ENCODE data around the gene TMEM179B. TPM values are rescaled to one million over a fixed set of nuclear protein-coding genes. Genes with fewer than 3 reads are reported as not detected.
A peak's percentile ranks its signal among the peaks of the same experiment; 100 is the strongest.

Gene TMEM179B
- total RNA-seq, 4 donors from 2014 or later, result 22.3 to 83.8 (median 34.2) TPM

DNA sequence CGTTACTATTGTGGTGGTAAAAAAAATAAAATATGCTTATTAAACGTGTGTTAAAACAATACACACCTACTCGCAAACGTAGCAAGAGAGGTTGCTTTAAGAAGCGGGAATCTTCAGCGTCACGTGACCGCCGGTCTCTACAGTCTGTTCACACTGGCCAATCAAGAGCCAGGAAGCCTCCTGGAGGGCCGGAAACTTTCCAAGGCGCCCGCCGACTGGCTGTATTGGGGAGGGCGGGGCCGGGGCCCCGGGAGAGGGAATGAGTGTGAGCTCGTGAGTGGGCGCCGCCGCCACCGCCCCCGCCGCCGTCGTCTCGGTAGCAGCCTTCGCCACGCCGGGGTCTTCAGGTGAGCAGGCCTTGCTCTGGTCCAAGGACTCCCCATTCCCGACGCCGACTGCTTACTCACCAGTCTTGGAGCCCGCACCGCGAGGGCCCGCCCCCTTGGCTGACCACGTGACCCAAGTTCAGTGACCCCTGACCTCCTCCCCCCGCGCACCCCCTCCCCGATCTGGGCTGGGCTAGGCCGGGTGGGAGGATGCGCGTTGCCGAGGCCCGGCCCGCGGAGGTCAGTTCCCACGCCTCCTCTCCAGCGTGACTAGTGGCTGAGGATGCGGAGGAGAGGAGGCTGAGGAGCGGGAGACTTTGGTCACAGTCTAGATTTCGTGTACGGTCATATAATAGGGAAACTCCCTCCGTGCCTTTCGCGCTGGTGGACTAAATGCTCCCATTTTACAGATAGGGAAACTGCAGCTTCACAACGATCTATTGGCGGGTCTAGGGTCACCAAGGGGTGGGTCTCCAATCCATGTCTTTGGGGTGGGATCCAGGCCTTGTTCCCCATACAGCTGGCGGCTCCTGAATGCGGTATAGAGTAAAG, 15.8 kb upstream of the TMEM179B start, which contains the start of gene TAF6L:
TSS of gene TAF6L (plus strand) at position 253 of the 878 bp plus-strand sequence. CDS start 4,388 bp downstream, outside the sequence.
- Histone ChIP-seq H3K4me3 (peak within 1 kb of the TSS; percentile 57 to 66), H3K4me1 (peaks cover 0 to 10% of the 10 kb centered on the region in 2 donors), H3K9me3 (no peaks in the 10 kb centered on the region), H3K27me3 (no peaks in the 10 kb centered on the region), H3K36me3 (no peaks in the 10 kb centered on the region), H3K27ac (peak within 1 kb of the TSS; percentile 94 to 96)
- peak; percentile 98 to 99 for DNase-seq
- peak in 1 of 2 donors; percentile 54 for TF ChIP-seq POLR2A (IDR thresholded peaks at IDR 0.05)
- TF ChIP-seq, protein P1, sequence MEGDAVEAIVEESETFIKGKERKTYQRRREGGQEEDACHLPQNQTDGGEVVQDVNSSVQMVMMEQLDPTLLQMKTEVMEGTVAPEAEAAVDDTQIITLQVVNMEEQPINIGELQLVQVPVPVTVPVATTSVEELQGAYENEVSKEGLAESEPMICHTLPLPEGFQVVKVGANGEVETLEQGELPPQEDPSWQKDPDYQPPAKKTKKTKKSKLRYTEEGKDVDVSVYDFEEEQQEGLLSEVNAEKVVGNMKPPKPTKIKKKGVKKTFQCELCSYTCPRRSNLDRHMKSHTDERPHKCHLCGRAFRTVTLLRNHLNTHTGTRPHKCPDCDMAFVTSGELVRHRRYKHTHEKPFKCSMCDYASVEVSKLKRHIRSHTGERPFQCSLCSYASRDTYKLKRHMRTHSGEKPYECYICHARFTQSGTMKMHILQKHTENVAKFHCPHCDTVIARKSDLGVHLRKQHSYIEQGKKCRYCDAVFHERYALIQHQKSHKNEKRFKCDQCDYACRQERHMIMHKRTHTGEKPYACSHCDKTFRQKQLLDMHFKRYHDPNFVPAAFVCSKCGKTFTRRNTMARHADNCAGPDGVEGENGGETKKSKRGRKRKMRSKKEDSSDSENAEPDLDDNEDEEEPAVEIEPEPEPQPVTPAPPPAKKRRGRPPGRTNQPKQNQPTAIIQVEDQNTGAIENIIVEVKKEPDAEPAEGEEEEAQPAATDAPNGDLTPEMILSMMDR (IDR thresholded peaks at IDR 0.05), result no peak
- intact Hi-C loops (cut with DNase I; ENCODE audit: low total_unique reads), result no loop called here

DNA sequence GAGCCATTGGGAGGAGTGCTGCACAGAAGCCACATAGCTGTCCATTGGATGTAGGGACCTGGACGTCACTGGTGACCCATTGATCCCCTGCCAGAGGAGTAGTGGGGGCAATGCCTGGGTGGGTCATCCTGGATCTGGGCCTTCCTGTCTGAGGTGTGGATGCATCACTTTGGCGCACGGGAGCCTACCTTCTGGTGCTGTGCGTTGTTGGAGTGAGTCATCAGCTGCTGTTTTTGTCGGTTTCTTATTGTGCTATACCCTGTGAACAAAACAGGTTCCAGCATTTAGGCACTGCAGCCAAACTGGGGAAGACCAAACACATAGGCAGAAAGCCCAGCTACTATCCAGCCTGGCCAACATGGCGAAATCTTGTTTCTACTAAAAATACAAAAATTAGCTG, 12.8 kb upstream of the TMEM179B start:
- no peaks in the 10 kb centered on the region for H3K9me3 ChIP-seq
- no peak for DNase-seq
- H3K4me3 ChIP-seq, result no peak overlapping the region
- H3K4me1 ChIP-seq, result peaks cover 0 to 10% of the 10 kb centered on the region in 2 donors
- no peak for TF ChIP-seq POLR2A (IDR thresholded peaks at IDR 0.05)
- TF ChIP-seq, protein P1 (IDR thresholded peaks at IDR 0.05), result no peak
- no peak overlapping the region for H3K27ac ChIP-seq
- no peaks in the 10 kb centered on the region for H3K27me3 ChIP-seq
- no peaks in the 10 kb centered on the region for H3K36me3 ChIP-seq
- intact Hi-C loops (cut with DNase I; ENCODE audit: low total_unique reads), result no loop called here

DNA sequence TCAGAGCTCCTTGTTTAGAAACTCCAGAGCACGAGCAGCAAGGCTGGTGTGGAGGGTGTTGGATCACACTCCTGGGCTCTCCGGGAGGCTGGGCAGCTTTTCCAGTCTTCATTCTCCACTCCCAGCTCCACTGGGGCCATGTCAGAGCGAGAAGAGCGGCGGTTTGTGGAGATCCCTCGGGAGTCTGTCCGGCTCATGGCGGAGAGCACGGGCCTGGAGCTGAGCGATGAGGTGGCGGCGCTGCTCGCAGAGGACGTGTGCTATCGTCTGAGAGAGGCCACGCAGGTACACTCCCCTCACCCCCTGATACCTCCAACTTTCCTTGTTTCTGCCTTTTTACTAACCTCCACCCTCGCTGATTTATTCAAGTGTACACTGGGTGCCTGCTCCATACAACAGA, 11.6 kb upstream of the TMEM179B start:
- TF ChIP-seq POLR2A (IDR thresholded peaks at IDR 0.05), result no peak
- TF ChIP-seq, protein P1 (IDR thresholded peaks at IDR 0.05), result no peak
- Histone ChIP-seq H3K27ac (no peak overlapping the region), H3K36me3 (no peaks in the 10 kb centered on the region), H3K4me3 (no peak overlapping the region), H3K9me3 (no peaks in the 10 kb centered on the region), H3K4me1 (no peaks in the 10 kb centered on the region), H3K27me3 (no peaks in the 10 kb centered on the region)
- intact Hi-C loops (cut with DNase I; ENCODE audit: low total_unique reads), result no loop called here
- DNase-seq, result no peak

DNA sequence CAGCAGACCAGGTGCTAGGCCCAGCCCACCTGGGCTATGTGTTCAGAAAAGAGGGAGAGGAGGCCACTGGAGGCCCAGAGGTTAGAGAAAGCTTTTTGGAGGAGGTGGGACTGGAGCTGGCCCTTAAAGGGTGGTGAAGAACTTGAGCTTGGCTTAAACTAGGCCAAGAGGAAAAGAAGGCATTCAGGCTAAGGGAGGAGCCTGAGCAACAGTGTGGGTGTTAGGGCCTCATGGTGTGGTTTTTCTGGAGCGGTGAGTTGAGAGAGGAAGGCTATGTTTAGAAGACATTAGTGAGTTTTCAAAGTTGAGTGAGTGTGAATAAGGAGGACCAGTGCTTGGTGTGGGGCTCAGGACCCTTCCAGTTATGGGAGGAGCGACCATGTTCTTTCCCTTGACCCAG, 9.8 kb upstream of the TMEM179B start:
- no peak for DNase-seq
- Histone ChIP-seq H3K27ac (no peak overlapping the region), H3K4me3 (no peak overlapping the region), H3K27me3 (no peaks in the 10 kb centered on the region), H3K4me1 (no peaks in the 10 kb centered on the region), H3K36me3 (no peaks in the 10 kb centered on the region), H3K9me3 (no peaks in the 10 kb centered on the region)
- TF ChIP-seq, protein P1 (IDR thresholded peaks at IDR 0.05), result no peak
- no peak for TF ChIP-seq POLR2A (IDR thresholded peaks at IDR 0.05)
- intact Hi-C loops (cut with DNase I; ENCODE audit: low total_unique reads), result no loop called here

DNA sequence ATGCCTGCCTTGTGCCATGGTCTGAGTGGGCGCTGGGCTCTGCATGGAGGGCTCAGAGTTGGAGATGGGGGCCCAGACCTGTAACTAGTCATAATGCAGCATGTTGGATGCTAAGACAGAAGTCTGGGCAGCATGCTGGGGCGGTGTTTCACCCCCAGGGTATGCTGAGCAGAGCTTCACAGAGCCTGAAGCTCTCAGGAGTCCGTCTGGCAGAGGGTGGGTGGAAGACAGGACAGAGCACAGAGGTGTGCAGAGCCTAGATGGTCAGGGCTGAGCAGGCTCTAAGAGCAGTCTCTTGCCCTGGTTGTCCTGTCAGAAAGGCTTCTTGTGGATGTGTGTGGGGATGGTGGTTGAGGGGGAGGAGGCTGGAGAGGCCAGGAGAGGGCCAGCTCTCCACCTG, 8.8 kb upstream of the TMEM179B start:
- H3K27ac ChIP-seq, result no peak overlapping the region
- DNase-seq, result no peak
- TF ChIP-seq POLR2A (IDR thresholded peaks at IDR 0.05), result no peak
- TF ChIP-seq, protein P1 (IDR thresholded peaks at IDR 0.05), result no peak
- H3K27me3 ChIP-seq, result no peaks in the 10 kb centered on the region
- intact Hi-C loops (cut with DNase I; ENCODE audit: low total_unique reads), result no loop called here
- no peaks in the 10 kb centered on the region for H3K36me3 ChIP-seq
- H3K9me3 ChIP-seq, result no peaks in the 10 kb centered on the region
- H3K4me1 ChIP-seq, result no peaks in the 10 kb centered on the region
- H3K4me3 ChIP-seq, result no peak overlapping the region
